Measurements from ENCODE around the gene TMPRSS15. TPM values are rescaled to one million over a fixed set of nuclear protein-coding genes. Genes with fewer than 3 reads are reported as not detected.

Gene TMPRSS15
- total RNA-seq, 1 experiment from 2014 or later, result not detected

- TF ChIP-seq, protein P1, sequence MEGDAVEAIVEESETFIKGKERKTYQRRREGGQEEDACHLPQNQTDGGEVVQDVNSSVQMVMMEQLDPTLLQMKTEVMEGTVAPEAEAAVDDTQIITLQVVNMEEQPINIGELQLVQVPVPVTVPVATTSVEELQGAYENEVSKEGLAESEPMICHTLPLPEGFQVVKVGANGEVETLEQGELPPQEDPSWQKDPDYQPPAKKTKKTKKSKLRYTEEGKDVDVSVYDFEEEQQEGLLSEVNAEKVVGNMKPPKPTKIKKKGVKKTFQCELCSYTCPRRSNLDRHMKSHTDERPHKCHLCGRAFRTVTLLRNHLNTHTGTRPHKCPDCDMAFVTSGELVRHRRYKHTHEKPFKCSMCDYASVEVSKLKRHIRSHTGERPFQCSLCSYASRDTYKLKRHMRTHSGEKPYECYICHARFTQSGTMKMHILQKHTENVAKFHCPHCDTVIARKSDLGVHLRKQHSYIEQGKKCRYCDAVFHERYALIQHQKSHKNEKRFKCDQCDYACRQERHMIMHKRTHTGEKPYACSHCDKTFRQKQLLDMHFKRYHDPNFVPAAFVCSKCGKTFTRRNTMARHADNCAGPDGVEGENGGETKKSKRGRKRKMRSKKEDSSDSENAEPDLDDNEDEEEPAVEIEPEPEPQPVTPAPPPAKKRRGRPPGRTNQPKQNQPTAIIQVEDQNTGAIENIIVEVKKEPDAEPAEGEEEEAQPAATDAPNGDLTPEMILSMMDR (IDR thresholded peaks at IDR 0.05 in 2 of 3, conservative IDR thresholded peaks at IDR 0.05 in 1 of 3; ENCODE audit: borderline replicate concordance in 1 of 3, insufficient read depth in 1 of 3, low read depth in 2 of 3, low read length in 2 of 3), result no peak
- TF ChIP-seq CEBPB (IDR thresholded peaks at IDR 0.05; ENCODE audit: low read depth) (no peak), EZH2phosphoT487 (IDR thresholded peaks at IDR 0.05; ENCODE audit: borderline replicate concordance) (no peak)
Observed at GRCh38 chr21:18285379-18285778, 118.2 kb downstream of the TMPRSS15 start (continued).

DNA sequence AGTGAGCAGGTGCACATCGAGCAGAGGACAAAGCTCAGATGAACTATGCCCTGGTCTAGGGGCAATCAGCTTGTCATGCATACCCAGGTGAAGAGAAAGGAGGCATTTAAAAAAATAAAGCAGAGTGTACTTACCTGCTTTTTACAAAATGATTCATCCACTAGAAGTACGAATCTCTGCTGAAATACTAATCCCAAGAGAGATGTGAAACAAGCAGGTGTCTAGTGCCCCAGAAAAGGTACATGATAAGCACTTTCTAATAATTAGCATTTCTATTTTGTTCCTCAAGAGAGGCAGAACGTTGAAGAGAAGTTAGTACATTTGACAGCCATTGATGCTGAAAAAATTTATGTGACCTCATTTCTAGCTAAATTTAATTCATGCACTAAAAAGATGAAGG, 127.8 kb downstream of the TMPRSS15 start:
- DNase-seq (ENCODE audit: low read depth, low spot score) (no peak), ATAC-seq (no peak)
- CTCF ChIA-PET, result no interaction called here
- intact Hi-C loops (cut with micrococcal nuclease), result no loop called here
- Histone ChIP-seq H3K27ac (ENCODE audit: low read depth, low read length) (no peak overlapping the region), H4K20me1 (ENCODE audit: insufficient read depth) (no peaks in the 10 kb centered on the region), H3K4me1 (ENCODE audit: control insufficient read depth in 1 of 2, insufficient read depth in 2 of 2, low read length in 2 of 2) (no peaks in the 10 kb centered on the region), H3K79me2 (ENCODE audit: insufficient read depth, low read length) (no peaks in the 10 kb centered on the region), H3K27me3 (ENCODE audit: insufficient read depth, low read length) (no peaks in the 10 kb centered on the region), H3K36me3 (ENCODE audit: control insufficient read depth in 1 of 2, insufficient read depth in 2 of 2, low read length in 2 of 2) (no peaks in the 10 kb centered on the region), H3K9me3 (ENCODE audit: control insufficient read depth in 1 of 2, insufficient read depth in 1 of 2, low read depth in 1 of 2, low read length in 2 of 2) (peaks cover 7 to 23% of the 10 kb centered on the region in 2 experiments; a peak in 2 of 4 replicates), H3K4me3 (replicated peaks in 1 of 2; ENCODE audit: low read depth in 1 of 2, low read length in 2 of 2) (no peak overlapping the region), H3K4me2 (ENCODE audit: low read length) (no peak overlapping the region), H3K9ac (ENCODE audit: low read length) (no peak overlapping the region), H2AFZ (ENCODE audit: low read depth, low read length, poor library complexity, severe bottlenecking) (no peak overlapping the region), H3K9me2 (ENCODE audit: insufficient read depth) (no peaks in the 10 kb centered on the region)
- no peak for TF ChIP-seq YY1 (IDR thresholded peaks at IDR 0.05; ENCODE audit: extremely low read depth, insufficient replicate concordance, low read depth, low read length)
- TF ChIP-seq TCF7L2 (IDR thresholded peaks at IDR 0.05; ENCODE audit: borderline replicate concordance, extremely low read depth, insufficient read depth, insufficient read length), result no peak
- TF ChIP-seq, protein P2, sequence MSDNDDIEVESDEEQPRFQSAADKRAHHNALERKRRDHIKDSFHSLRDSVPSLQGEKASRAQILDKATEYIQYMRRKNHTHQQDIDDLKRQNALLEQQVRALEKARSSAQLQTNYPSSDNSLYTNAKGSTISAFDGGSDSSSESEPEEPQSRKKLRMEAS (IDR thresholded peaks at IDR 0.05), result no peak
- no peak for TF ChIP-seq EGR1 (IDR thresholded peaks at IDR 0.05; ENCODE audit: low read depth)
- TF ChIP-seq EZH2phosphoT487 (IDR thresholded peaks at IDR 0.05; ENCODE audit: borderline replicate concordance), result no peak
- TF ChIP-seq POLR2AphosphoS5 (IDR thresholded peaks at IDR 0.05; ENCODE audit: low read depth, low read length), result no peak
- TF ChIP-seq POLR2A (IDR thresholded peaks at IDR 0.05; ENCODE audit: borderline replicate concordance, extremely low read depth, insufficient read depth, insufficient read length), result no peak
- no peak for TF ChIP-seq CBX3 (IDR thresholded peaks at IDR 0.05; ENCODE audit: low read depth)
- TF ChIP-seq EZH2 (IDR thresholded peaks at IDR 0.05), result no peak
- TF ChIP-seq ATF3 (IDR thresholded peaks at IDR 0.05), result no peak
- no peak for TF ChIP-seq ELF1 (IDR thresholded peaks at IDR 0.05; ENCODE audit: borderline replicate concordance, low read depth)
- no peak for TF ChIP-seq SP1 (IDR thresholded peaks at IDR 0.05; ENCODE audit: low read depth)
- no peak for TF ChIP-seq ZFX (IDR thresholded peaks at IDR 0.05)
- TF ChIP-seq FOSL1 (IDR thresholded peaks at IDR 0.05; ENCODE audit: low read depth), result no peak
- no peak for TF ChIP-seq ZNF274 (IDR thresholded peaks at IDR 0.05; ENCODE audit: low read depth, low read length)
- no peak for TF ChIP-seq JUND (IDR thresholded peaks at IDR 0.05)
- TF ChIP-seq, protein P3, sequence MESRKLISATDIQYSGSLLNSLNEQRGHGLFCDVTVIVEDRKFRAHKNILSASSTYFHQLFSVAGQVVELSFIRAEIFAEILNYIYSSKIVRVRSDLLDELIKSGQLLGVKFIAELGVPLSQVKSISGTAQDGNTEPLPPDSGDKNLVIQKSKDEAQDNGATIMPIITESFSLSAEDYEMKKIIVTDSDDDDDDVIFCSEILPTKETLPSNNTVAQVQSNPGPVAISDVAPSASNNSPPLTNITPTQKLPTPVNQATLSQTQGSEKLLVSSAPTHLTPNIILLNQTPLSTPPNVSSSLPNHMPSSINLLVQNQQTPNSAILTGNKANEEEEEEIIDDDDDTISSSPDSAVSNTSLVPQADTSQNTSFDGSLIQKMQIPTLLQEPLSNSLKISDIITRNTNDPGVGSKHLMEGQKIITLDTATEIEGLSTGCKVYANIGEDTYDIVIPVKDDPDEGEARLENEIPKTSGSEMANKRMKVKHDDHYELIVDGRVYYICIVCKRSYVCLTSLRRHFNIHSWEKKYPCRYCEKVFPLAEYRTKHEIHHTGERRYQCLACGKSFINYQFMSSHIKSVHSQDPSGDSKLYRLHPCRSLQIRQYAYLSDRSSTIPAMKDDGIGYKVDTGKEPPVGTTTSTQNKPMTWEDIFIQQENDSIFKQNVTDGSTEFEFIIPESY (IDR thresholded peaks at IDR 0.05; ENCODE audit: extremely low read depth, insufficient replicate concordance, low read length), result no peak
- TF ChIP-seq SRF (IDR thresholded peaks at IDR 0.05; ENCODE audit: low read depth), result no peak
- BruUV-seq (replicated peaks), result no TSS peak
- RAD21 ChIA-PET (ENCODE audit: low non-redundant PET in 1 of 2, low total read pairs in 2 of 2, uncharacterized antibody in 2 of 2, unreplicated experiment in 2 of 2), result no interaction called here
- POLR2A ChIA-PET, result no interaction called here

All from HCT116 (cell line).